CD4-positive, alpha-beta T cell treated with Interleukin-12 subunit alpha and Interleukin-12 subunit beta, for 1 hour (primary cell): ENCODE results near the gene LBHD2.
"Not testable (repeated sequence)": the region's sequence is repeated elsewhere in the genome, so short reads cannot be mapped to it uniquely, and the experiment has no call there.

Source experiments
- DNase-seq: peaks from one replicate; pipeline ENCODE4 v3.0.0-alpha.2; 2020

Gene LBHD2

DNA sequence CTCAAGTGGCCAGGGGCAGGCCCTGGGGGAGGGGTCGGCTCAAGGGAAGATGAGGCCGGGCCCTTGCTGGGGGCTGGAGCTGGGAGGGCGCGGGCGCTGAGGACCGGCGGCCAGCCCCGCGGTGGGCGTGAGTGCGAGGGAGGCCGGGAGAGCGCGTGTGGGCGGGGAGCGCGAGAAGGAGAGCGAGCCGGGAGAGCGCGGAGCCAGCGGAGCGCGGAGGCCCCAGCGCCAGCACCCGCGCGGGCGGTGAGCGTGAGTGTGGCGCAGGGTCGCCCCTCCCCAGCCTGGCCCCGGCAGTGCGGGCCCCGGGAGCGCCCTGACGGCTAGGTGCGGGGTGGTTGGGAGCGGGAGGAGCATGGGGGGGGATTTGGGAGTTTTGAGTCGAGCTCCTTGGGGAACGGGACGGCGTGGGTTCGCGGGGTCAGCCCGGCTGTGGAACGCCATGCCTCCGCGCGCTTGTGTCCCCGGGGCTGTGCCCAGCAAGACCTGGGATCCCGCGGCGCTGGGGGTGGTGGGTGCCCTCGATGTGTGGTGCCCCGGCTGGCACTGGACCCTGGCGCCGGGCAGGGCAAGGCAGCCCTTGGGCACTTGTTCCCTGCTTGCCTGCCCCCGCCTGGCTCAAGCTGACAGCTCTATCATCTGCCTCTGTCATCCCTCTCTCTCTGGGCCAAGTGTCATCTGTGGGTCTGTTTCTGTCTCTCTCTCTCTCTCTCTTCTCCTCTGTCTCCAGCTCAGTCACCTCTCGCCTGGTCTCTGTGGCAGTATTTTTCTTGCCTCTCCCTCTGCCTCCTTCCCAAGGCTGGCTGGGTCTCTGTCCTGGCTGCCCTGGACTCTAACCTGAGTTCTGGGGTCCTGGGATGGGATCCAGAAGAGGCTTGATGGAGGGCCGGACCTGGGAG, at the start of gene LBHD2:
Gene LBHD2, plus strand, starts transcription at position 190 of the 899 bp plus-strand sequence. CDS start 1,803 bp downstream, outside the sequence.
- DNase-seq, result no peak

DNA sequence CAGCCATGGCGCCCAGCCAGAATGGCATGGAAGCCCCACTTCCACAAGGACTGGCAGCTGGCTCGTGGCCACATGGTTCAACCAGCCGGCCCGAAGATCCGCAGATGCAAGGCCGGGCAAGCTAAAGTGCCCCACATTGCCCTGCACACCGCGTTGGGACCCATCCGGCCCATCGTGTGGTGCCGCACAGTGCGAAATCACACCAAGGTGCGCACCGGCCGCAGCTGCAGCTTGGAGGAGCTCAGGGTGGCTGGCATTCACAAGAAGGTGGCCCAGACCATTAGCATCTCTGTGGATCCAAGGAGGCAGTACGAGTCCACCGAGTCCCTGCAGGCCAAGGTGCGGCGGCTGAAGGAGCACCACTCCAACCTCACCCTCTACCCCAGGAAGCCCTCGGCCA, 42.5 kb upstream of the LBHD2 start:
- no peak for DNase-seq

GRCh38 chr14:103043257-103044015, 40.6 kb upstream of the LBHD2 start:
- DNase-seq, result no peak

DNA sequence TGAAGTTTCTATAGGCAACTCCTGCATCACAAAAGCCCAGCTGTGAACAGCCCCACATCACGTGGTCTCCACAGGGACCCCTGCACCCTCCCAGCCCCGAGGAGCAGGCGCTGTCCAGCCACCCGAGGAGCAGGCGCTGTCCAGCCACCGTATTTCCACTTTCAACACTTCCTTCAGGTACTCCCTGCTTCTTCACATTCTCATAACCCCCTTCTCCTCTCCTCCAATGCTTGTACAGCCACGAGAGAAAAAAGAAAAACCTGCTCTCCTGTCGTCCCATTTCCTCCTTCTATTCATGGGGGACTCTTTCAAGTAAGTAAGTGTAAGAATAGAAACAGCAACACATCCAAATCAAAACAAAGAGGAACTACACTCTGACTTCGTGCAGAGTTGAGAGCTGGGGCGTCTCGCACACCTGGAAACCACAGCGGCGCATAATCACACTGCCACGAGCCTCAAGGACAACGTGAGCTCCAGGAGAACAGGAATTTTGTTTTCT, 38.6 kb upstream of the LBHD2 start:
- DNase-seq, result no peak

DNA sequence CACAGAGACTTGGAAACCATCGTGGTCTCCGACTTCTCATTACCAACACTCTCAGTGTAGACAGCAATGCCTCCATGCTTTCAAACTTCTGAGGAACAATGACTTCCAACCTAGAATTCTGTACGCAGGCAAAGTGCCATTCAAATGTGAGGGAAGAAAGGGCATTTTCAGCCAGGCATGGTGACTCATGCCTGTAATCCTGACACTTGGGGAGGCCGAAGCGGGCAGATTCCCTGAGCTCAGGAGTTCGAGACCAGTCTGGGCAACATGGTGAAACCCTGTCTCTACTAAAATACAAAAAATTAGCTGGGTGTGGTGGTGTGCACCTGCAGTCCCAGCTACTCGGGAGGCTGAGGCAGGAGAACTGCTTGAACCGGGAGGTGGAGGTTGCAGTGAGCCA, 36.6 kb upstream of the LBHD2 start:
- DNase-seq, result not testable (repeated sequence)

DNA sequence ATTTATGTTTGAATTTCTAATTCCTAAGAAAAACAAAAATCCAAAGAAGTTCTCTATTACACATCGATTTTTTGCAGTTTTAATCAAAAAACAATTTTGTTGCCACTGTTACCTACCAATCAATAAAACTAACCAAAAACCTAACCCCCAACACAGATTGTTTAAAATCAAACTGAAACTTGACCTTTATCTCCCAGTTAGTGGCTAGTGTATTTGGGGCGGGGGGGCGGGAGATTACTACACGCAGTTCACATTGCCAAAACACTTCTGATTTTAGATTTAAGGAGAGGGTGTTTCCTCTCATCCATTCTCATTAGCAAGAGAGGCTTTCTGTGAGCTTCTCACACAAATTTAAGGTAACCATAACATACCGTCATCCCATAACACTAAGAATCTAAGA, 33.1 kb upstream of the LBHD2 start:
- no peak for DNase-seq

DNA sequence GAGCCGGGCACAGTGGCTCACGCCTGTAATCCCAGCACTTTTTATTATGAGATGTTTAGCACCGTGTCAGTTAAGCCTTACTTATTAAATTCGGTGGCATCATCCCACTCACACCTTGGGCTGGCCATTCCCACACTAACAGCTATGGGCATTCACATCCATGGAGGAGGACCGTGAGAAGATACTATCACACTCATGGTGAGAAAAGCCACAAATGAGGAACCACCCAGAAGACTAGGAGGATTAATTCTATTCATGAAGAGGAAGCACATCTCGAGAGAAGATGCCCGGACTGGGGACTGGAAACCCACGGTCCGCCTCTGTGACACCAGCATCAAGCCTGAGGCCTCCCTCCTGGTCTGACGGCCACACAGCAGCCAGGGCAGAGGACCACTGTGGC, 31.6 kb upstream of the LBHD2 start:
- DNase-seq, result no peak

DNA sequence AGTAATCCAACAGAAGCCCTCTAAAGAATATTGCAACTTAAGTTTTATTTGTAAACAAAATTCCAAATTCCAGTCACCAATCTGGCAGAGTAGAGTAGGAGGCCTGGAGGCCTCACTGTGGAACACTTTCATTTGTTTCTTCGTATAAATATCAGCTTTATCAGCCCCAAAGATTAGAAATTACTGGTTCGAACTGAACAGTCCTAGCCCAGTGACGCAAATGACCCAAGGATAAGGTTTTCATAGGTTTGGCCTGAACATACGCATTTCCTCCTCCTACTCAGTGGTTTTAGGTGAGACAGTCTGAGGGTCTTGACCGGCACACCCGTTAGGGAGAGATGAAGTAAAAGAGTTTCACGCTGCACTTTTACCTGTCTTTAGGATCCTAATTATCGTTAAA, 28.3 kb upstream of the LBHD2 start:
- DNase-seq, result no peak

GRCh38 chr14:103056322-103057027, 27.5 kb upstream of the LBHD2 start:
- no peak for DNase-seq

GRCh38 chr14:103057028-103057371, 27.0 kb upstream of the LBHD2 start:
- DNase-seq, result no peak

DNA sequence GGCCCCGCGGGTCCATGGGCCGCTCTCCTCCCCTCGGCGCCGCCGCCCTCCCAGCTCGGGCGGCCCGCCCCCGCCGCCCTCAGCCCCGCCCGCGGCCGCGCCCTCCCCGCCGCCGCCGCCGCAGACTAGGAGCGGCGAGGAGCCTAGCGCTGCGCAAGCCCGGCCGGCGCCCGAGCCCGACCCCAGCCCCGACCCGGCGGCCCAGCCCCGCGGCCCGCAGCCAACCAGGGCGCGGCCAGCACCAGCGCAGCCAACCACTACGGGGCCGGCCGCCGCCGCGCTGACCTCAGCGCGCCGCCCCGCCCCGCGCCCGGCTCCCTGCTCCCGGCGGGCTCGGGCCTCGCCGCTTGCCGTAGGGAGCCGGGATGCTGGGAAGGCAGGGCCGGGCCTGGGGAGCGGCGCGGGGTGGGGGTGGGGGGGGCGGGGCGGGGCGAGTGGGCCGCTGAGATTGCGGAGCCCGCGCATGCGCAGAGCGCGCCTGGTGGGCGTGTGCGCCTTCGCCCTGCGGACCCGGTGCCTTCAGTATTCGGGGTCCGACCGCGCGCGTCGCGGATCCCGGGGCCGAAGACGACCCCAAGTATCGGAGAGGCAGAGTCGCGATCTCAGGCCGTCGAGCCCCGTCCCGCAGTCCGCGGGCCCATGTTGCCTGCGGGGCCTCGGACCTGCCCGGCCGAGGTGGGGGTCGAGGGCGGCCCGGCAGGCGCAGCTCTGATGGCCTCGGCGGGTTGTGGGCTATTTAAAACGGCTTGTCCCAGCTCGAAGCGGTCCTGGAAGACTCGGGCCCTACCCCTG, 26.4 kb upstream of the LBHD2 start, which contains the start of gene CDC42BPB:
Gene CDC42BPB, minus strand, starts transcription at position 178 of the 792 bp plus-strand sequence. CDS start 376 bp downstream, outside the sequence.
- peak; percentile 70 for DNase-seq

- DNase-seq, result no peak
Measured at GRCh38 chr14:103058164-103059055, 25.6 kb upstream of the LBHD2 start.

DNA sequence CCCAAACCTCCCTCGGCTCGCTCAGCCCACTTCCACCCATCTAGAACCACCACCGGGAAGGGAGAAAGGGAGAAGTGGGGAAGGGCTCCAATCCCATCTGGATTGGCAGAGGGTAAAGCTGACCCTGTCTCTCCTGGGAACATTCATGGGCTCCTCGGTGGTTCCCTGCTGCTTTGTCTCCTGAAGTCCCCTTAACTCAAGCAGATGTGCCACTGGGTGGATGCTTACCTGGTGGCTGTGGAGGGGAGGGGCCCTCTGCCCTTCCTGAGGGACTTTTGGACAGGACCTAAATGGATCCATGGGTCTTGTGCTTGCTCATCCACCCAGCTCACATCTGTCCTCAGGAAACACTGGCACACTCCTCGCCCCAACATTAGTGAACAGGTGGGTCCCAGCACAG, 24.5 kb upstream of the LBHD2 start:
- no peak for DNase-seq

DNA sequence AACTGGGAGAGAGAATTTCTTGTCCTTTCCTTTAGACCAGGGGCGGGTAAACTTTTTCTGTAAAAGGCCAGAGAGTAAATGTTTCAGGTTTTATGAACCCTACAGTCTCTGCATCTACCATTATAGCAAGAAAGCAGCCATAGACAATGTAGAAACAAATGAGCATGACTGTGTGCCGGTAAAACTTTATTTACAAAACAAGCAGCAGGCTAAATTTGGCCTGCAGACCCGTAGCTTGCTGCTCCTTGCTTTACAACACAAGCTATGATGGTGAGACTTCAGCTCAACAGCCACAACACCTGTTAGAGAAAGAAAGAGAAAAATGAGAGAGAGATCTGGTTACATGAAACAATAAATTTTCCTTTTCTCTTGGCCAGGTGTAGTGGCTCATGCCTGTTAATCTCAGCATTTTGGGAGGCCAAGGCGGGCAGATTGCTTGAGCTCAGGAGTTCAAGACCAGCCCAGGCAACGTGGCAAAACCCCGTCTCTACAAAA, 22.5 kb upstream of the LBHD2 start:
- no peak for DNase-seq

GRCh38 chr14:103064436-103064835, 19.6 kb upstream of the LBHD2 start:
- DNase-seq, result no peak

GRCh38 chr14:103064978-103065377, 19.0 kb upstream of the LBHD2 start:
- no peak for DNase-seq

DNA sequence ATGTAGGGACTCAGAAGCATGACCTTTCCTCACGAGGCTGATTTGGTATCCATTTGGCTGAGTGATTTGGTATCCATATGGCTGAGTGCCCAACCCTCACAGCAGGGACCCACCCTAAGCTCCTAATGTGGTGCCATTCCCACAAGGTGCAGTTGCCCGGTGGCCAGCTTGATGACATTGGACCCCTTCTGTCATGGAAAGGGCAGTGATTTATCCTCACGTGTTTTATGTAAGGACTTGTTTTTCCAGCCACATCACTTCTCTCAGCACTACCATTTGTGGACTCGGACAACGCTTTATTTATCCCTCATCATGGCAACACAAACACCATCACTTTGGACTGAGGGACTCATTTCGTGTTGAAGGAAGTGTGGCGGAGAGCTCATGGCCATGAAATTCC, 18.1 kb upstream of the LBHD2 start:
- no peak for DNase-seq

DNA sequence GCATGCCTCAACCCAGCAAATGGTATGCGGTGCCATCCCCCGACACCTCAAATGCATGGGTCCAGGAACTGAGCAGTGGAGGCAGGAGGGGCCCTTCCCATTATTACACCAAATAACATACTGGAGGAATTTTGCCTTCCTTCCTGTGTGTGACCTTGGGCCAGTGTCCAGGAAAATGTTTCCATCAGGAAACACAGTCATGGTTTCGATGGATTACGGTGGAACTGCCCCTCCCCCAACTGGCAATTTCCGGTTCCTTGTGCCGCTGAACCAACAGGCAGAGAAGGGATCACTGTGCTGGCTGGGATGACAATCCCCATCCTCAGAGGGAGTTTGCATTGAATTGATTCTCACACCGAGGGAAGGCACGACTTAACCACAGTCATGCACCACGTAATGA, 17.6 kb upstream of the LBHD2 start:
- no peak for DNase-seq

DNA sequence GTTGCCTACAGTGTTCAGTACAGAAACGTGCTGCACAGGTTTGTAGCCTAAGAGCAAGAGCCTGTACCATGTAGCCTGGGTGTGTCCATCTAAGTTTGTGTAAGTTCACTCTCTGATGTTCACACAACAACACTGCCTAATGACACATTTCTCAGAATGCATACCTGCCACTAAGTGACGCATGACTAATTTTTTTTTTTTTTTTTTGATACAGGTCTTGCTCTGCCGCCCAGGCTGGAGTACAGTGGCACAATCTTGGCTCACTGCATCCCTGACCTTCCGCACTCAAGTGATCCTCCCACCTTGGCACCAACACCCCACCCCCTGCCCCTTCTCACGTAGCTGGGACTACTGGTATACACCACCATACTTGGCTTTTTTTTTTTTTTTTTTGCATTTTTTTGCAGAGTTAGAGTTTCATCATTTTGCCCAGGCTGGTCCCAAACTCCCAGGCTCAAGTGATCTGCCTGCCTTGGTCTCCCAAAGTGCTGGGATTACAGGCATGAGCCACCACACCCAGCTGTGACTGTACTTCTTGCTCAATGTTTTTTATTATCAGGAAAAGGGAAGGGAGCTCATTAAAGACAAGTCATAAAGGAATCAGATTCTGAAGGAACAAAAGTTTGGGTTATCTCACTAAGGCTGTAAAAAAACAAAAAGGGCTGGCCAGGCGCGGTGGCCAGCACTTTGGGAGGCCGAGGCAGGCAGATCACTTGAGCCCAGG, 16.6 kb upstream of the LBHD2 start:
- DNase-seq, result no peak

DNA sequence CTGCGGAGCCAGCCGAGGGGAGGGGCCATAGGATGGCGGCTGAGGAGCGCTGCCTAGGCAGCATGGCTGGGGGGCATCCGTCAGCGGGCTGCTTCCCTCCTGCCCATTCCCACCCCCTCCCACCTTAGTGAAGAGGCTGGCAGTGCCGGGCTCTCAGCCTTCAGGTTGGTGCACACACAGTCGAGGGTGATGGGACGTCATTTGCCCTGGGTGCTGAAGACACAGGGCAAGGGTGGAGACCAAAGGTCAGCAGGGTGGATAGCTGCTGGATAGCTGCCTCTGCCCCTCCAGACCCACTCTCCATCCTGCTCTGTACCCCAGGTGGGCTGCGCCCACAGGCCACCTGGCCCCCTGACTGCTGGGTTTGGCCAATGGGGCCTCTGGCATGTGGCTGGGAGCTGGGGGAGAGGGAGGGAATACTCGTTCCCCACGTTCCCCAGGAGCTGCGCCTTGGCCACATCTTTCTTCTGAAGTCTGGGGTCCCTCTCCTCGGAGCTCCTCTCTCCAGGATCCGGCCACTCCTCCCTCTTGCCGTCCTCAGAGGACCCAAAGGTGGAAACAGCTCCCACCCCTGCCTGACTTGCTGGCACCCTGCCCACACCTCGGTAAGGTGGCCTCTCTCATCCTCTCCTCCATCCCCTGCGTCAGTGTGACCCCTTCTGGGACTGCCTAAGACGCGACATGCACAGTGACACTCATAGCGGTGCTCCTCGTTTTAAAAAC, 15.5 kb upstream of the LBHD2 start:
- no peak for DNase-seq
